HepG2 (cell line): Measurements from ENCODE around the gene ASAP2. TPM values are rescaled to one million over a fixed set of nuclear protein-coding genes. Genes with fewer than 3 reads are reported as not detected.
A peak's percentile ranks its signal among the peaks of the same experiment; 100 is the strongest.

Source experiments
- FLYWCH1 ChIP-seq: sonication (generic); formaldehyde crosslinking; IDR thresholded peaks from 2 replicates; pipeline ENCODE4 v1.8.1; 2023; ENCODE audit warnings: mild to moderate bottlenecking, missing genetic modification reagents
- JUN ChIP-seq: sonication (generic); formaldehyde crosslinking; IDR thresholded peaks from 2 replicates; pipeline ENCODE4 v1.4.0; 2020; ENCODE audit warnings: mild to moderate bottlenecking, missing genetic modification reagents
- KDM5A ChIP-seq: fragments of 200-600 bp; sonication (generic); IDR thresholded peaks from 2 replicates; pipeline ENCODE4 v1.7.0; 2018; ENCODE audit warnings: antibody characterized with exemption, mild to moderate bottlenecking, low read length, borderline replicate concordance
- NFIC ChIP-seq: IDR thresholded peaks from 2 replicates; pipeline ENCODE4 v1.6.1; 2012; ENCODE audit warnings: mild to moderate bottlenecking, low read length, inconsistent platforms
- SALL1 ChIP-seq: sonication (generic); formaldehyde crosslinking; IDR thresholded peaks from 2 replicates; pipeline ENCODE4 v1.8.0; 2022; ENCODE audit warnings: mild to moderate bottlenecking, missing genetic modification reagents
- SOX5 ChIP-seq: IDR thresholded peaks from 2 replicates; pipeline ENCODE4 v1.6.1; 2016; ENCODE audit warnings: borderline replicate concordance
- TCF12 ChIP-seq, 2 experiments: fragments of 450-650 bp in 1 of 2; sonication (generic) in 1 of 2; formaldehyde crosslinking in 1 of 2; IDR thresholded peaks; 2 replicates each; pipeline versions ENCODE4 v1.6.1 to v1.8.0; 2017 to 2022; ENCODE audit warnings: antibody characterized with exemption in 1 of 2, mild to moderate bottlenecking in 1 of 2, missing genetic modification reagents in 1 of 2, moderate library complexity in 1 of 2
- TP53 ChIP-seq: sonication (generic); formaldehyde crosslinking; conservative IDR thresholded peaks from 2 replicates; pipeline ENCODE4 v1.4.0; 2020; ENCODE audit warnings: missing genetic modification reagents
- ZNF564 ChIP-seq: sonication (generic); formaldehyde crosslinking; IDR thresholded peaks from 2 replicates; pipeline ENCODE4 v1.8.1; 2023; ENCODE audit warnings: mild to moderate bottlenecking, missing genetic modification reagents
- polyA plus RNA-seq, 8 experiments: library from polyadenylated mRNA; depleted of rRNA in 3 of 8; stranded (reverse) in 7 of 8; unstranded in 1 of 8; fragments of >200 nt; fragmentation: Illumina TruSeq in 4 of 8; extraction: Trizol in 4 of 8; gene quantifications; 2 replicates each; pipeline versions ENCODE4 v1.2.1 to v1.2.3, GENCODE V29; 2011 to 2016; ENCODE audit warnings: low read depth in 4 of 8, missing spikeins in 1 of 8, mixed read lengths in 1 of 8; ENCODE audit not compliant: insufficient read depth in 1 of 8
- total RNA-seq, 5 experiments: library from RNA; depleted of rRNA; stranded (reverse); fragments of >200 nt; fragmentation: Illumina TruSeq; extraction: Trizol; gene quantifications; 2 replicates each; pipeline ENCODE4 v1.2.3, GENCODE V29; 2016; ENCODE audit warnings: low read depth in 1 of 5
- TF ChIP-seq, protein P1 (sequence below): sonication (generic); formaldehyde crosslinking; IDR thresholded peaks from 2 replicates; pipeline ENCODE4 v1.4.0; 2020; ENCODE audit warnings: missing genetic modification reagents
- TF ChIP-seq, protein P2 (sequence below): sonication (generic); formaldehyde crosslinking; IDR thresholded peaks from 2 replicates; pipeline ENCODE4 v1.5.1; 2020; ENCODE audit warnings: mild to moderate bottlenecking, missing genetic modification reagents, moderate library complexity
- TF ChIP-seq, protein P3 (sequence below): sonication (generic); formaldehyde crosslinking; IDR thresholded peaks from 2 replicates; pipeline ENCODE4 v1.4.0; 2020; ENCODE audit warnings: mild to moderate bottlenecking, missing genetic modification reagents
- TF ChIP-seq, protein P4 (sequence below): sonication (generic); formaldehyde crosslinking; IDR thresholded peaks from 2 replicates; pipeline ENCODE4 v1.4.0; 2020; ENCODE audit warnings: missing genetic modification reagents, mild to moderate bottlenecking, borderline replicate concordance
- TF ChIP-seq, protein P5 (sequence below): IDR thresholded peaks from 2 replicates; pipeline ENCODE4 v1.6.1; 2012; ENCODE audit warnings: low read depth, low read length, improper control_type of control experiment

Gene ASAP2
- total and polyA plus RNA-seq, 2 of the 13 experiments (the other 11 are each of a cell fraction or from before 2014, with no cell fraction given) = 7.3 to 22.3 TPM

DNA sequence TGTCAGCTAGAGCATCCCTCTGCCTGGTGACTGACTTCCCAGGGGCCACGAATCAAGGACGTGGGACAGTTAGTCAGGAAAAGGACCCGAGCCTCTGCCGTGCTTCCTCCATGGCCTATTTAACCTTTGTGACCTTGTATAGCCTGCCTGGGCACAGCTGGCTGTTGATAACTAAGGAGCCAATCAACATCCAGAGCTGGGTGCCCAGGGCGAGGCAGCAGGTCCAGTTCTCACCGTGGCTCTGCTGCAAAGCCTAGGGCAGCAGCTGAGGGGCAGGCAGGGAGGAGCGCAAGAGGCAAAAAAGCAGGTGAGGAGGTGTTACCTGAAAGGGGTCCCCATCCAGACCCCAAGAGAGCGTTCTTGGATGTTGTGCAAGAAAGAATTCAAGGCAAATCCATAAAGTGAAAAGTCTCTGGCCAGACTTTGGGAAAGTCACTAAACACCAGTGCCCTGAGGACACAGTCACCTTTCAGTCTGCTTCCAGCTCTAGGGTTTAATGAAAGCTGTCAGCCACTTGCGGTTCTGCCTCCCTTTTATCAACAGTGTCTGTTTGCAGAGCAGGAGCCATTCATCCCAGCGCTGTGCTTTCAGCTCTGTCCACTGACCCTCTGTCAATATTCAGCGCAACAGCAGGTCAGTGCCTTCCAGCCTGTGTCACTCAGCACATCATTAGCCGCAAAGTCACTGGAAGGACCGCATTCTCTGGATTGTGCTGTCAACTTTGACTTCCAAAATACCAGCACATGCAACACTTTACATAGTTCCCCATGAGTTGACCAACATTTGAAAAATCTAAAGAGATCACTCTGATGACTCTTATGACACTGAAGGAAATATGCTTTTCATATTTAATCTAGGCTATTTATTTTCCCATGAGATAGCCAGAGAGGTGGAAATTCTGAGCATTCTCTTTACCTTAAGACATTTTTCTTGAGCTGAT lies 38.6 kb upstream of the ASAP2 start (continued):
- TF ChIP-seq TP53 (CRISPR knock-in tag) = no peak
- no peak for TF ChIP-seq ZNF564 (CRISPR knock-in tag)
- TF ChIP-seq TCF12 (IDR thresholded peaks at IDR 0.05) = no peak
- TF ChIP-seq TCF12 (CRISPR knock-in tag; IDR thresholded peaks at IDR 0.05) = no peak
- TF ChIP-seq, protein P1, sequence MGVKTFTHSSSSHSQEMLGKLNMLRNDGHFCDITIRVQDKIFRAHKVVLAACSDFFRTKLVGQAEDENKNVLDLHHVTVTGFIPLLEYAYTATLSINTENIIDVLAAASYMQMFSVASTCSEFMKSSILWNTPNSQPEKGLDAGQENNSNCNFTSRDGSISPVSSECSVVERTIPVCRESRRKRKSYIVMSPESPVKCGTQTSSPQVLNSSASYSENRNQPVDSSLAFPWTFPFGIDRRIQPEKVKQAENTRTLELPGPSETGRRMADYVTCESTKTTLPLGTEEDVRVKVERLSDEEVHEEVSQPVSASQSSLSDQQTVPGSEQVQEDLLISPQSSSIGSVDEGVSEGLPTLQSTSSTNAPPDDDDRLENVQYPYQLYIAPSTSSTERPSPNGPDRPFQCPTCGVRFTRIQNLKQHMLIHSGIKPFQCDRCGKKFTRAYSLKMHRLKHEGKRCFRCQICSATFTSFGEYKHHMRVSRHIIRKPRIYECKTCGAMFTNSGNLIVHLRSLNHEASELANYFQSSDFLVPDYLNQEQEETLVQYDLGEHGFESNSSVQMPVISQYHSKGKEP = no peak
- TF ChIP-seq, protein P2, sequence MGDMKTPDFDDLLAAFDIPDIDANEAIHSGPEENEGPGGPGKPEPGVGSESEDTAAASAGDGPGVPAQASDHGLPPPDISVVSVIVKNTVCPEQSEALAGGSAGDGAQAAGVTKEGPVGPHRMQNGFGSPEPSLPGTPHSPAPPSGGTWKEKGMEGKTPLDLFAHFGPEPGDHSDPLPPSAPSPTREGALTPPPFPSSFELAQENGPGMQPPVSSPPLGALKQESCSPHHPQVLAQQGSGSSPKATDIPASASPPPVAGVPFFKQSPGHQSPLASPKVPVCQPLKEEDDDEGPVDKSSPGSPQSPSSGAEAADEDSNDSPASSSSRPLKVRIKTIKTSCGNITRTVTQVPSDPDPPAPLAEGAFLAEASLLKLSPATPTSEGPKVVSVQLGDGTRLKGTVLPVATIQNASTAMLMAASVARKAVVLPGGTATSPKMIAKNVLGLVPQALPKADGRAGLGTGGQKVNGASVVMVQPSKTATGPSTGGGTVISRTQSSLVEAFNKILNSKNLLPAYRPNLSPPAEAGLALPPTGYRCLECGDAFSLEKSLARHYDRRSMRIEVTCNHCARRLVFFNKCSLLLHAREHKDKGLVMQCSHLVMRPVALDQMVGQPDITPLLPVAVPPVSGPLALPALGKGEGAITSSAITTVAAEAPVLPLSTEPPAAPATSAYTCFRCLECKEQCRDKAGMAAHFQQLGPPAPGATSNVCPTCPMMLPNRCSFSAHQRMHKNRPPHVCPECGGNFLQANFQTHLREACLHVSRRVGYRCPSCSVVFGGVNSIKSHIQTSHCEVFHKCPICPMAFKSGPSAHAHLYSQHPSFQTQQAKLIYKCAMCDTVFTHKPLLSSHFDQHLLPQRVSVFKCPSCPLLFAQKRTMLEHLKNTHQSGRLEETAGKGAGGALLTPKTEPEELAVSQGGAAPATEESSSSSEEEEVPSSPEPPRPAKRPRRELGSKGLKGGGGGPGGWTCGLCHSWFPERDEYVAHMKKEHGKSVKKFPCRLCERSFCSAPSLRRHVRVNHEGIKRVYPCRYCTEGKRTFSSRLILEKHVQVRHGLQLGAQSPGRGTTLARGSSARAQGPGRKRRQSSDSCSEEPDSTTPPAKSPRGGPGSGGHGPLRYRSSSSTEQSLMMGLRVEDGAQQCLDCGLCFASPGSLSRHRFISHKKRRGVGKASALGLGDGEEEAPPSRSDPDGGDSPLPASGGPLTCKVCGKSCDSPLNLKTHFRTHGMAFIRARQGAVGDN (CRISPR knock-in tag) = peak; percentile 50
- no peak for TF ChIP-seq FLYWCH1 (CRISPR knock-in tag)
- peak; percentile 73; the same call in 1 of the 2 replicates for TF ChIP-seq JUN (CRISPR knock-in tag)
- TF ChIP-seq NFIC = no peak
- TF ChIP-seq, protein P3, sequence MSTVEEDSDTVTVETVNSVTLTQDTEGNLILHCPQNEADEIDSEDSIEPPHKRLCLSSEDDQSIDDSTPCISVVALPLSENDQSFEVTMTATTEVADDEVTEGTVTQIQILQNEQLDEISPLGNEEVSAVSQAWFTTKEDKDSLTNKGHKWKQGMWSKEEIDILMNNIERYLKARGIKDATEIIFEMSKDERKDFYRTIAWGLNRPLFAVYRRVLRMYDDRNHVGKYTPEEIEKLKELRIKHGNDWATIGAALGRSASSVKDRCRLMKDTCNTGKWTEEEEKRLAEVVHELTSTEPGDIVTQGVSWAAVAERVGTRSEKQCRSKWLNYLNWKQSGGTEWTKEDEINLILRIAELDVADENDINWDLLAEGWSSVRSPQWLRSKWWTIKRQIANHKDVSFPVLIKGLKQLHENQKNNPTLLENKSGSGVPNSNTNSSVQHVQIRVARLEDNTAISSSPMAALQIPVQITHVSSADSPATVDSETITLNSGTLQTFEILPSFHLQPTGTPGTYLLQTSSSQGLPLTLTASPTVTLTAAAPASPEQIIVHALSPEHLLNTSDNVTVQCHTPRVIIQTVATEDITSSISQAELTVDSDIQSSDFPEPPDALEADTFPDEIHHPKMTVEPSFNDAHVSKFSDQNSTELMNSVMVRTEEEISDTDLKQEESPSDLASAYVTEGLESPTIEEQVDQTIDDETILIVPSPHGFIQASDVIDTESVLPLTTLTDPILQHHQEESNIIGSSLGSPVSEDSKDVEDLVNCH (CRISPR knock-in tag) = no peak
- TF ChIP-seq, protein P4, sequence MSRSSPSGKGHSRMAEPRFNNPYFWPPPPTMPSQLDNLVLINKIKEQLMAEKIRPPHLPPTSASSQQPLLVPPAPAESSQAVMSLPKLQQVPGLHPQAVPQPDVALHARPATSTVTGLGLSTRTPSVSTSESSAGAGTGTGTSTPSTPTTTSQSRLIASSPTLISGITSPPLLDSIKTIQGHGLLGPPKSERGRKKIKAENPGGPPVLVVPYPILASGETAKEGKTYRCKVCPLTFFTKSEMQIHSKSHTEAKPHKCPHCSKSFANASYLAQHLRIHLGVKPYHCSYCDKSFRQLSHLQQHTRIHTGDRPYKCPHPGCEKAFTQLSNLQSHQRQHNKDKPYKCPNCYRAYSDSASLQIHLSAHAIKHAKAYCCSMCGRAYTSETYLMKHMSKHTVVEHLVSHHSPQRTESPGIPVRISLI = peak; percentile 53; the same call in 1 of the 2 replicates
- TF ChIP-seq SALL1 (CRISPR knock-in tag) = peak; percentile 95
- peak; percentile 86 for TF ChIP-seq SOX5
- TF ChIP-seq KDM5A = no peak
- TF ChIP-seq, protein P5, sequence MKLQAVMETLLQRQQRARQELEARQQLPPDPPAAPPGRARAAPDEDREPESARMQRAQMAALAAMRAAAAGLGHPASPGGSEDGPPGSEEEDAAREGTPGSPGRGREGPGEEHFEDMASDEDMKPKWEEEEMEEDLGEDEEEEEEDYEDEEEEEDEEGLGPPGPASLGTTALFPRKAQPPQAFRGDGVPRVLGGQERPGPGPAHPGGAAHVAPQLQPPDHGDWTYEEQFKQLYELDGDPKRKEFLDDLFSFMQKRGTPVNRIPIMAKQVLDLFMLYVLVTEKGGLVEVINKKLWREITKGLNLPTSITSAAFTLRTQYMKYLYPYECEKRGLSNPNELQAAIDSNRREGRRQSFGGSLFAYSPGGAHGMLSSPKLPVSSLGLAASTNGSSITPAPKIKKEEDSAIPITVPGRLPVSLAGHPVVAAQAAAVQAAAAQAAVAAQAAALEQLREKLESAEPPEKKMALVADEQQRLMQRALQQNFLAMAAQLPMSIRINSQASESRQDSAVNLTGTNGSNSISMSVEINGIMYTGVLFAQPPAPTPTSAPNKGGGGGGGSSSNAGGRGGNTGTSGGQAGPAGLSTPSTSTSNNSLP = peak; percentile 68; the same call in 1 of the 2 replicates
